ENCODE data around the gene SRRM3.
A peak's percentile ranks its signal among the peaks of the same experiment; 100 is the strongest.
"Not testable (repeated sequence)": the region's sequence is repeated elsewhere in the genome, so short reads cannot be mapped to it uniquely, and the experiment has no call there.

The SRRM3 gene

GRCh38 chr7:76198202-76198601 is 3.5 kb upstream of the SRRM3 start:
- no peak for DNase-seq (ENCODE audit: low read depth in 1 of 2, low spot score in 1 of 2)
- in situ Hi-C loops (cut with HindIII; ENCODE audit: low pct_unique_long_range_greater_than_20kb, low sequenced_read_pairs) = no loop called here

GRCh38 chr7:76202666-76203030 is 952 bp downstream of the SRRM3 start:
- peak in 1 of 2 experiments; percentile 24 for DNase-seq (ENCODE audit: low read depth in 1 of 2, low spot score in 1 of 2)
- no peak for TF ChIP-seq JUND (IDR thresholded peaks at IDR 0.05; ENCODE audit: low read depth)
- in situ Hi-C loops (cut with HindIII; ENCODE audit: low pct_unique_long_range_greater_than_20kb, low sequenced_read_pairs) = no loop called here

More at GRCh38 chr7:76198202-76198601, 3.5 kb upstream of the SRRM3 start:
- TF ChIP-seq JUND (IDR thresholded peaks at IDR 0.05; ENCODE audit: low read depth) = no peak

- in situ Hi-C loops (cut with HindIII; ENCODE audit: low pct_unique_long_range_greater_than_20kb, low sequenced_read_pairs) = no loop called here
- TF ChIP-seq JUND (IDR thresholded peaks at IDR 0.05; ENCODE audit: low read depth) = no peak
- no peak for DNase-seq (ENCODE audit: low read depth in 1 of 2, low spot score in 1 of 2)
Measured at GRCh38 chr7:76204147-76204546, 2.5 kb downstream of the SRRM3 start.

- DNase-seq (ENCODE audit: low read depth in 1 of 2, low spot score in 1 of 2) = no peak
- TF ChIP-seq JUND (IDR thresholded peaks at IDR 0.05; ENCODE audit: low read depth) = no peak
- in situ Hi-C loops (cut with HindIII; ENCODE audit: low pct_unique_long_range_greater_than_20kb, low sequenced_read_pairs) = no loop called here
Measured at GRCh38 chr7:76206633-76207032, 4.9 kb downstream of the SRRM3 start.

- no peak for TF ChIP-seq JUND (IDR thresholded peaks at IDR 0.05; ENCODE audit: low read depth)
- in situ Hi-C loops (cut with HindIII; ENCODE audit: low pct_unique_long_range_greater_than_20kb, low sequenced_read_pairs) = no loop called here
- no peak for DNase-seq (ENCODE audit: low read depth in 1 of 2, low spot score in 1 of 2)
Measured at GRCh38 chr7:76209310-76209709, 7.6 kb downstream of the SRRM3 start.

- no peak for DNase-seq (ENCODE audit: low read depth in 1 of 2, low spot score in 1 of 2)
- TF ChIP-seq JUND (IDR thresholded peaks at IDR 0.05; ENCODE audit: low read depth) = no peak
- in situ Hi-C loops (cut with HindIII; ENCODE audit: low pct_unique_long_range_greater_than_20kb, low sequenced_read_pairs) = no loop called here
Measured at GRCh38 chr7:76211216-76211615, 9.5 kb downstream of the SRRM3 start.

GRCh38 chr7:76215349-76215748 is 13.7 kb downstream of the SRRM3 start:
- DNase-seq (ENCODE audit: low read depth in 1 of 2, low spot score in 1 of 2); in situ Hi-C loops (cut with HindIII; ENCODE audit: low pct_unique_long_range_greater_than_20kb, low sequenced_read_pairs): not testable (repeated sequence)

- no peak for DNase-seq (ENCODE audit: low read depth in 1 of 2, low spot score in 1 of 2)
- TF ChIP-seq JUND (IDR thresholded peaks at IDR 0.05; ENCODE audit: low read depth) = no peak
- in situ Hi-C loops (cut with HindIII; ENCODE audit: low pct_unique_long_range_greater_than_20kb, low sequenced_read_pairs) = no loop called here
Measured at GRCh38 chr7:76216381-76217082, 14.8 kb downstream of the SRRM3 start.

- in situ Hi-C loops (cut with HindIII; ENCODE audit: low pct_unique_long_range_greater_than_20kb, low sequenced_read_pairs) = no loop called here
- TF ChIP-seq JUND (IDR thresholded peaks at IDR 0.05; ENCODE audit: low read depth) = no peak
- DNase-seq (ENCODE audit: low read depth in 1 of 2, low spot score in 1 of 2) = no peak
Measured at GRCh38 chr7:76217942-76218566, 16.4 kb downstream of the SRRM3 start.

GRCh38 chr7:76220185-76221057 is 18.7 kb downstream of the SRRM3 start:
- TF ChIP-seq JUND (IDR thresholded peaks at IDR 0.05; ENCODE audit: low read depth) = no peak
- in situ Hi-C loops (cut with HindIII; ENCODE audit: low pct_unique_long_range_greater_than_20kb, low sequenced_read_pairs) = no loop called here
- DNase-seq (ENCODE audit: low read depth in 1 of 2, low spot score in 1 of 2) = peak in 1 of 2 experiments; percentile 64

- DNase-seq (ENCODE audit: low read depth in 1 of 2, low spot score in 1 of 2) = no peak
- no peak for TF ChIP-seq JUND (IDR thresholded peaks at IDR 0.05; ENCODE audit: low read depth)
- in situ Hi-C loops (cut with HindIII; ENCODE audit: low pct_unique_long_range_greater_than_20kb, low sequenced_read_pairs) = no loop called here
Measured at GRCh38 chr7:76222333-76222732, 20.6 kb downstream of the SRRM3 start.

GRCh38 chr7:76222839-76223238 is 21.1 kb downstream of the SRRM3 start:
- in situ Hi-C loops (cut with HindIII; ENCODE audit: low pct_unique_long_range_greater_than_20kb, low sequenced_read_pairs) = no loop called here
- TF ChIP-seq JUND (IDR thresholded peaks at IDR 0.05; ENCODE audit: low read depth) = no peak
- no peak for DNase-seq (ENCODE audit: low read depth in 1 of 2, low spot score in 1 of 2)
